Stimulated activated CD4-positive, alpha-beta T cell treated with anti-CD3 and anti-CD28 coated beads, Interleukin-15, amount 100 ng/mL, for 1 hour (primary cell): Measurements from ENCODE around the gene PCYOX1L.

Experiments
- DNase-seq, 2 donors: peaks; one replicate each; pipeline ENCODE4 v3.0.0-alpha.2; 2020; ENCODE audit warnings: low read depth in 1 of 2, low spot score in 1 of 2

PCYOX1L gene

DNA sequence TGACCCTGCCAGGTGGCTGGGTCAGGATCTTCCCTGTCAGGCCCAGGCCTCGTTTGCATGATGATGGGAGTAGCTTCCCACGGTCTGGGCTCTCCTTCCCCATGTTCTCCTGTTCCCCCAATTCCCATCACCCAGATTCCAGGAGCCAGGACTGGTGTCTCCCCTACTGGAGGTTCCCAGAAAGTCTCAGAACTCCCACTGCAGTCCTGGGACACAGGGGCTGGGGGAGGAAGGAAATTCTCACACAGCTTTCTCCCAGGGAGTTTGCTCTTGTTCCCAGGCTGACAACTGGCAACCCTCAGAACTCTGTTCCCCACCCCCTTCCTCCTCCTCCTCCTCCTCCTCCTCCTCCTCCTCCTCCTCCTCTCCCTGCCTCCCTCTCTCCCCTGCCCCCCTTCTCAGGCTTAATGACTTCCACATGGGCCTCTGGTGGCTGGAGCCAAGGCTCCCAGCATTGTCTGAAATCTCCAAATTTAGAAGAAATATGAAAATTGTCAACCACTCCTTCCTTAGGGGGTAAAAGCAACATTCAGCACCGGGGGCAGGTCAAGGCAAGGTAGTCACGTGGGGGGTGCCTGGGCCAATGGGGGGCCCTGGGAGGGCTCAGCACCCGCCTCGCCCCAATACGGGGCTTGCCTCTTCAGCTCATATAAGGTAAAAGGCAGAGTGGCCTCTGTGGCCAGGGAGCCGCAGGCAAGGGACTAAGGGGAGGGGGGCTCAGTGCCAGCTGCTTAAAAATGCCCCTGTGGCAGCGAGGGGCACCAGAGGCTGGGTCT, 48.5 kb downstream of the PCYOX1L start:
- DNase-seq, result no peak

DNA sequence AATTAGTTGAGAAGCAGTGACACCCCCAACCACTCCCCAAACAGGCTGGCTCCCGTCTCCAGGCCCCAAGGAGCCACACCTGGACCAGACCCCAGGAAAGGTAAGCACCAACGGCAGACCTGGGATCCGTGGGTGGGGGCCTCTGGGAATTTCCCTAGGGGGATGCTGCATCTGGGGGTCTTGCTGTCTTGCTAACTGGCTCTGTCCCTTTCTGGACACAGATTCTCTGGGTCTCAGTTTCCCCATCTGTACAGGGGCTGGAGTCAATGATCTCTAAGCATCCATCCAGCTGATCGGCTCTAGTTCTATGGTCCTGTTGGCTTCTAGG, 49.1 kb downstream of the PCYOX1L start:
- DNase-seq, result no peak

DNA sequence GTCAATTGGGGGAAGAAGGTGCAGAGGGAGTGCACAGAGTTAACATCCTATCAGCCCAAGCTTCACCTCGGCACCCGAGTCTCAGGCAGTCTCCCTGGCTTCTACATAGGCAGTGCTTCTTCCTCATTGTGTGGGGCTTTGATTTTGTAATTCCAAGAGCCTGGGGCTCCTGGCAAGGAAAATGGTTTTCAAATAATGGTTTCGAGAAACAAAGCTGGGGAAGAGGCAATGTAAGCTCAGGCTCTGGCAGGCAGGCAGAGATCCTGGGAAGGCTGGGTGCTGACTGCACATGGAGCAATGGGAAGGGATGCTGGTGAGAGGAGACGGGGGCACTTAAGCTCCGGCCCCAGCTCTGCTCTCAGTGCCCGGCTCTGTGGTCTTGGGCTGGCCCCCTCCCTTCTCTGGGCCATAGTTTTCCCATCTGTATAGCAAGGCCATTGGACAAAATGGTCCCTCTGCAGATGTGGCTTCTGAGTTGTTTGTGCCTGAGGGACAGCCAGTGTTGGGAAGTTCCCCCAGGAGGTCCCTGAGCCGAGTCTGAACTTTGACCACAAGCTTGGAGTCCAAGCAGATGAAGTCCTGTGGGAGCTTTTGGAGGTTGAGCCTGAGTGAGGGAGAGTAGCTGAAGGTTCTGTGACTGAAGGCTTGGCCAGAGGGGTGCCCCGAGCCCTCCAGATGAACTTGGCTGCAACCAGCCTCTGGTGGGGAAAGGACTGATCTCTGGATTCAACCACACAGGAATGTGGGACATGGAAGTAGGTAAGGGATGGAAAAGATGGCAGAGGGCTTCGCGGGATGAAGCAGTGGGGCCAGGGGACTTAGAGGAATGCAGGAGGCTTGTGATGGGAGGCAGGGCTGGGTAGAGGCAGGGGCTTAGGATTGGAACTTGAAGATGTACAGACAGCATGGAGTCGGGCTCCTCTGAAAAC, 49.7 kb downstream of the PCYOX1L start:
- DNase-seq, result no peak

DNA sequence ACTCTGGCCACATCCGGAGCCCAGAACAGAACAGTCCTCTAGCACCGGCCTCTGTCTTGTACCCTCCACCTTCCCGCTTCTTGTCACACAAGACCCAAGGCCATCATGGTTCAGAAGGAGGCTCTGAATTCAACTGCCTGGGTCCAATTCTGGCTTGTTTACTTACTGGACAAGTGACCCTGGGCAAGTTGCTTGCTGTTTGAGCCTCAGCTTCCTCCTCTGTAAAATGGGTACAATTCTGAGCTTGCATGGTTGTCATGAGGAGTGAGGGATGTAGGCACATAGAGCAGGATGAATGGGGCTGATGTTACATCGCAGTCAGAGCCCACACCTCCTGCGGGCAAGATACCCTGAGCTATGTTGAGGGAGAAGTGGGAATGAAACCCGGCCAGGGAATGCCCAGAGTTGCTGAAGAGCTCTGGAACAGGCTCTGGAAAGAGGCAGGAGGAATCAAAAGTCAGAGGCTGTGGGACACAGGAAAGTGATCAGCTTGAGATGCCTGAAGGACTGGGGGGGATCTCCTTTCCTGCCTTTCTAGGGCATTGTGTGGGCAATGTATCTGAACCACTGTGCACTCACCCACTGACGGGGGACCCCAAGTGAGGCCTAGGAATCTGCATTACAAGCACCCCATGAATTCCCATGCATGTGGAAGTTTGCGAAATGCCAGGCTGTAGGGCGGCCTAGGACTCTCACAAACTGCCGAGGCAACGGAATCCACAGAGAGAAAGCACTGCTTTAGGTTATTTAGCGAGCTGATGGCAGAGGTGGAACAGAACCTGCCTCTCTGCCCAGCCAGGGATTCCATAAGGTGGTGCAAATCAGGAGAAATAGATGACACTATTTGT, 50.6 kb downstream of the PCYOX1L start:
- DNase-seq, result no peak

DNA sequence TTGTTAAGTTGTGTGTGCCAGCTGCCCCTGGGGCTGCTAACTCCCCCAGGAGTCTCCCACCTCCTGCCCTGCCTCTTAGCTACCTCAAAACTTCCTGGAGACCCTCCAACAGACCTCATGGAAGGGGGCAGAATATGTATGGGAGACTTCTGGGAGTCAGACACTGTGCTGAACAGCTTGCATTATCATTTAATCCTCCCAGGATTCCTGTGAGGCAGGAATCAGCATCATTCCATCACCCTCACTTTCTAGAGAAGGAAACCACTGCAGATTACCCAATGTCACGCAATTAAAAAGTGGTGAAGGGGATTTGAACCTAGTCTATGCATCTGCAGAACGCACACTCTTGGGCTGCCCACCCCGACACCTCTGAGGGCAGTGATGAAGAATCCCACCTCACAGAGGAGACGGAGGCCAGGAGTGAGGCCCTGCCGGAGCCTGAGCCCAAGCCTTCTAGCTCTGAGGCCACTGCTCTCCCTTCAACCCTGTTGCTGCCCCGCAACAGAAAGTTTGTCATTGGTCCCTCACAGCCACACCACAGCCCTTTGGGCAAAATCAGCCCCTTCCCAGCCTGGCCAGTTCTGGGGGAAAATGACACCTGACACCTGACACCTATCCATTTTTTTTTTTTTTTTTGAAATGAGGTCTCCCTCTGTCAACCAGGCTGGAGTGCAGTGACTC, 51.6 kb downstream of the PCYOX1L start:
- DNase-seq, result no peak

DNA sequence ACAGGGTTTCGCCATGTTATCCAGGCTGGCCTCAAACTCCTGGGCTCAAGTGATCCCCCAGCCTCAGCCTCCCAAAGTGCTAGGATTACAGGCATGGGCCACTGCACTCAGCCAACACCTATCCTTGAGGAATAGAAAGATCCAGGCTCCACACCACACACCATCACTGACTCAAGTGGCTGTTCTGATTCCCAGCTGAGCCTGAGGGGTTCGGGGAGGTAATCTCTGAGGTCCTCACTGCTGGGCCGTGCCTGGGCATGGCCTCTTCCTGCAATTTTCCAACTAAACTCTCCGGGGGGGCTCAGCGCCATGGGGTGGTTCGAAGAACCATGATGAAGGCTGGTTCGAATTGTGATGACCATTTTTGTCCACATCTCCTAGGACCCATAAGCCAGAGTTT, 52.2 kb downstream of the PCYOX1L start:
- no peak for DNase-seq

DNA sequence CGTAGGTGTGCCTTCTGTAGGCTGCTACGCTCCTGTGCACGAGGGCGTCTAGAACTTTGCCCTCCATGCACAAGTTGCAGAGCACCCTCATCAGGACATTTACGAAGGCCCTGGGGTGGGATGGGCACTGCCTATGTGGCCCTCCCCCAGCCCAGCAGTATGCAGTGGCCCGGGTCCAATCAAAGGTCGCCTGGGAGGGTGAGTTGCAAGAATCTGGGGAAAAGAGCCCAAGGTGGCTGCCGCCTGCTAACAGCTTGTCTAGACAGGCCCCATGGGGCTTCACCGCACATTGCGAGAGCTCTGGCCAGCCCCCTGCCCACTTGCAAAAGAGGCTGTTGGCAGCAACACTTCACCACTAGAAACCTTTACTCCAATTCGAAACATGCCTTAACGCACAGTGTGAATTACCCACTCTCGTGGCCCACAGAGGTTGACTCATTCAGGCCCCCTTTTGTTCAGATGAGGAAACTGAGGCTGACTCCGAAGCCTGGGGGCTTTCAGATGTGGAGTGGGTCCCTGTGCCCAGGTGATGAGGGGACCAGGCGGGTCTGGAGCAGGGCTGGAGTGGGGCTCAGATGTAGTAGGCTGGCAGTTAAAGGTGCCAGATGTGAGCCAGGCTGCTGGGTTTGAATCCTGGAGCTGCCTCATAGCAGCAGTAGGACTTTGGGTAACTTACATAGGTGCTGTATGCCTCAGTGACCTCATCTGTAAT, 53.0 kb downstream of the PCYOX1L start:
- DNase-seq, result no peak

DNA sequence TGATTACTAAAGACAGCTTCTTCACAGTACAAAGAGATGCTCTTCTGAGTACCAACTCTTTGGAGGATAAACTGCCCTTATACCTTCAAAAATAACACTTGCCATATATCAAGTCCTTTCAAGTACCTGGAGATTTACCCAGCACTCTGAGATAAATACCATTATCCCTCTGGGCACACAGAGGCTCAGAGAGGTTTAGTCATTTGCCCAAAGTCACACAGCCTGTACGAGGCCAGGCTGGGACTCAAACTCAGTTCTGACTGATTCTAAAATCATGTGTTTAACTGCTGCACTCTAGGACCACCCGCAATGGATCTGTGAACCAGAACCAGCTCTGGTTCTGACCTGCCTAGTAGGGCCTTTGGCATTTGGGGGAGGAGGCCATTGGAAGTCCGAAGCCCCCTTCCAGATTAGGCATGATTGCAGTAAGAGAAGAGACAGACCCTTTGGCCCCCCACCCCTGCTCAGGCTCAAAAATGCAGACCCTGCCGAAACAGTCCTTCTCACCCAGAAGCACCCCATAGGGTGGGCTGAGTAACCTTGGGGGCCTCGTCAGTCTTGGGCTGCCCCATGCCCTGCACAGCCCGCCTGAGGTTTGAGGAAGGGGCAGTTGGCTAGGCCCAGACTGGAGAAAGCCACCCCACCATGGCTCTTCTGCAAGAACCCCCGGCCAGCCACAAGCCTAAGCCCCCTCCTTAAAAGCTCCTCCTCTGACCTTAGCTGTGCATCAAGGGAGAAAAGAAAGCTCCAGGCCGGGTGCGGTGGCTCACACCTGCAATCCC, 54.1 kb downstream of the PCYOX1L start:
- no peak for DNase-seq

DNA sequence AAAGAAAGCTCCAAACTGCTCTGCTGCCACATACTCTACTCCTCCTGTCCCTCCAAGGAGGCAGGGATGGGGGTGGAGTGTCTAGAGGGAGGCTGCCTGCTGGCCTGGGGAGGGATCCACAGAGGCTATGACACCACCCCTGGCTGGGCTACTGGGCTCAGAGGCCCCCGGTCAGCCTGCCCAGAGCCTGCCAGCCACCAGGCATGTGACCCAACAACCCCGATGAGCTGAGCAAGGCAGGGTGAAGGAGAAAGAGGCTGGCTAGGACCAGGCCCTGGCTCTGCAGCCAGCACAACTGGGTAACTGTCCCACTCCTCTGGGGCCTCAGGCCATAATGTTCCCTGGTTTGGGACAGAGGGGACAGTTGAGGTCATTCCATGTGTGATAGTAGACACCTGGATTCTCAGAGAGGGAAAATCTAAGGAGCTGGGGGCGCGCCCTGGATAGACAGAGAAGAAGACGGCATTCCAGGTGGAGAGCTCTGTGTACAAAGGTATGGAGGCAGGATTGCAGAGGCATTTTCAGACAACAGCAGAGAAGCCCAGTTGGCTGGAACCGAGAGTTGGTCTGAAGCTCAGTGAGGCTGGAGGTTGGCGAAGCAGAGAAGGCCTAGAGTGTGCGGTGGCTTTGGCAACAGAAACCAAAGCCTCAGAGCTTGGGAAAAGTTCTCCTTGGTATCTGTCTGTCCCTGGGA, 55.1 kb downstream of the PCYOX1L start:
- no peak for DNase-seq

DNA sequence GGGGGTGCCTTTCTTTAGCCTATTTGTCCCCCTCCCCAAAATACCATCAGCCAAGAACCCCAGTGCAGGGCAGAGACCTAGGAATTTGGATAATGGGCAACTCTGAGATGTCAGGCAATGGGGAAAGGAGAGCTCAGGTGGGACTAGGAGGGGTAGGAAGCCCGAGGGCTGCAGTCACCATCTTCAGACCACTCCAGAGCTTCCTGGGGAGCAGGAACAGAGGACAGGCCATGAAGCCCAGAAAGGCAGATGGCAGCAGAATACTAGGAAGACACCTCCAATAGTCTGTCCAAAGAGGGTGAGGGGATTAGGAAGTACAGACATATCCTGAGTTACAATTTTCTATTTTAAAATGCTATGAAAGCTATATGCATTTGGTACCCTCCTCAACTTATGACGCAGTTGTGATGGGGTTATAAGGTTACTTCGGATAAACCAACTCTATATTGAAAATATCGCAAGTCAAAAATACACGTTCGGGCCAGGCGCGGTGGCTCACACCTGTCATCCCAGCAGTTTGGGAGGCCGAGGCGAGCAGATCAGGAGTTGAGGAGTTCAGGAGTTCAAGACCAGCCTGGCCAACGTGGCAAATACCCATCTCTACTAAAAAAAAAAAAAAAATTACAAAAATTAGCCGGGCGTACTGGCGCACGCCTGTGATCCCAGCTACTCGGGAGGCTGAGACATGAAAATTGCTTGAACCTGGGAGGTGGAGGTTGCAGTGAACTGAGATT, 55.8 kb downstream of the PCYOX1L start:
- no peak for DNase-seq

DNA sequence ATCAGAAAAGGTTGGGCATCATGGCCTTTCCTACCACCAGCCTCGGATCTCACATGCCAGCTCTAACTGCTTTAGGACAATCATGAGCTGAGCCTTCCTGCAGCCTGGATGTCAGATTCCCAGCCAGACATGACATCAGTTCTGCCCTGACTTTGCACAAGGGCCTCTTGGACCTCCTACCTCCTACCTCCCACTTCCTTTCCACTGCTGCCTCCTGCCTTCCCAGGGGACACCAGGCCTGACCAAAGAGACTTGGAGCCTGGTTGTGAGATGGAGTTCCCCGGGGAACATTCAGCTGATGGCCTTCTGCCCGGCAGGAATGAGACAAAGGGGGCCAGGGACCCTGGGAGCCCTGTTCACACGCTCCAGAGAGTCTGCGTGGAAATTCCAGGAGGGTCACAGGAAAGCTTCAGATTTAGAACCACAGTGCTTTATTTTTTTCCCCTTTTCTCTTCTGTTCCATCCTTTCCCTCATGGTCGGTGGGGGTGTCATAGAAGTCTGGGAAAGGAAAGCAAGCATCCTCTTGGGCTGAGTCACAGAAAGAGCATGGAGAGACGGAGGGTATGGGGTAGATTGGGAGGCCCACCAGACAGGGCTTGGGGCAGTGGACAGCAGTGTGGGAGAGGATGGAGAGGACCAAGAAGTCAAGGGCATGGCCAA, 56.7 kb downstream of the PCYOX1L start:
- no peak for DNase-seq

DNA sequence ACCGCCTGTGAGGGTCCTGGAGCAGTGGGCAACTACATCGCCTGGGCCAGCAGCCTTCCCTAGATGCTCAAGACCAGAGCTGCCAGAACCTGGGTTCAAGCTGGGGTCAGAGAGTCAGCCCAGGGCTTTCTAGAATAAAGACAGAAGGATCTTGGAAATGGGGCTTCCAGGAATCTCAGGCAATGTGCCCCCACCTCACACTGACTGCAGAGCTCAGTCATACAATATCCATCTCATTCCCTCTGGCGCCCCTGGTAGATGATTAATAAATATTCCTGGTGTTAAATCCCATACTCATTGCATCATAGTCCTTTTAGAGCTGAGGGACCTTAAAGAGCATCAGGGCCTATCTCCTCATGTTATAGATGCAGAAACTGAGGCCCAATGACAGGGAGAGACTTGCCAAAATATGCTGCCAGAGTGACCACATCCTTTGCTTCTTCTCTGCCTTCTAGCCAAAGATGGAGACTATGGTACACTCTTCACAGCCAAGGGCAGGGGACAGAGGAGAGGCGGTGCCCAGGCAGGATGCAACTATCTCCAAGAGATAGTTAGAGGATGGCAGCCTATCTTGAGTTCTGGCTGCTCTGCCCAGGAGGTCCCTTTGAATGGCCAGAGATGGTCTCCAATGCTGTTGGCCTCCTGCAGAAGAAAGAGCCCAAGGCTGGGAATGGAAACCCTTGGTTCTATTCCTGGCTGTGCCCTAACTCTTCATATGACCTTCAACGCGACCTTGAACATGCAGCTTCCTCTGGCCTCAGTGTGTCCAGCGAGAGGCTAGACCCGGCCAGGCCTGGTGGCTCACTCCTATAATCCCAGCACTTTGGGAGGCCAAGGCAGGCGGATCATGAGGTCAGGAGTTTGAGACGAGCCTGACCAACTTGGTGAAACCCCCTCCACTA, 57.5 kb downstream of the PCYOX1L start:
- DNase-seq, result no peak

DNA sequence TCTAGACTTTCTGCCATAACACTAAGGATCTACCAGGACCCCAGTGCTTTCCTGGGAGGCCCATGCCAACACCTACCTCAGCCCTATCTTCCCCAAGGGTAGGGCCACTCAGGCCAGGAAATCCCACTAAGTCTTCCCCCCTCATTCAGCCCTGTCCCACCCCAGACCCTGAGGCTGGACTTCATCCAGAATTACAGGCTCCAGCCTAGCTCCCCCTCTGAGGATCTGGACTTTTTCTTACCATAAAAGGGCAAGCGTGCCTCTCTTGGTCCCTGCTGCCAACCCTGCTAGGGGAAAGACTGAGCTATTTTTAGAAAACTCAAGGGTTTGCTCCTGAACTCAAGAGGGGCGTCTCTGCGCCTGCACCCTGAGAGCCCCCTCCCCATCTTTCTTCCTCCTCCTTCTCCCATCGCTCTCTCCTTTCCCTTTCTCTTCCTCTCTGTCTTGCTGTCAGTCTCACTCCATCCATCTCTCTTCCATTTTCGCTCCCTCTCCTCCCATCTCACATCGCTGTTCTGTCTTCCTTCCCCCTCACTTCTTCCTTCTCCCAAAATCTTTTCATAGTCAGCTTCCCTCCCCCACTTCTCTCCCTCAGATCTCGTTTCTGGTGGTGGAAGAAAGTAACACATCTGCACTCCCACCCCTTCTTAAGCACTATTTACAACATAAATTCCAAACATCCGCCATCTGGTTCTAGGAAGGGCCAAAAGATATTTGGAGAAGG, 59.3 kb downstream of the PCYOX1L start:
- no peak for DNase-seq

DNA sequence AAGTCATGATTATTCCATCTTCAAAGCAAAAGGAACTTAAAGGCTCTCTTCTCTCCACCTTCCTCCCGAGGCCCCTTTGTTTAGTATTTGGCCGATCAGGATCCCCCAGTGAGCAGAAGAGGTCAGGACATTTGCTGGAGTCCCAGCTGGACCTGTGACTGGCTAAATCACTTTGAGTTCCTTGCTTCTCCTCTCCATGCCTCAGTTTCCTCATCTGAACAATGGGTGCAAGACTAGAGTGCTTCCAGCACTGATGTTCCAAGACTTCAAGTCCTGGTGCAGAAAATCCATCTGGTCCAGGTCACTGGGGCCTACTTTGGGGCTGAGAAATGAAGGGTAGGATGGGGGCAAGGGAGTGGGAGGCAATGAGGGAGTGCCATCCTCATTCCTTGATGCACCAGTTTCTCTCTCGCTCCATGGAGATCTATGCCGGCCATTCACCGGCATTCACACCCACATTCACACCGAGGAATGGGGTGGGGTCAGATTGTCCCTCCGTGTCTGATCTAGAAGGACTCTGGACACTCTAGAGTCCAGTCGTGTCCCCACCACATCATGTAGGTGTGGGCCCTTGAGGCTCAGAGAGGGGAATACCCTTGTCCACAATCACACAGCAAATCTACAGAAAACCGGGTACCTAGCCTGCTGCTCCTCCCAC, 60.0 kb downstream of the PCYOX1L start:
- no peak for DNase-seq

DNA sequence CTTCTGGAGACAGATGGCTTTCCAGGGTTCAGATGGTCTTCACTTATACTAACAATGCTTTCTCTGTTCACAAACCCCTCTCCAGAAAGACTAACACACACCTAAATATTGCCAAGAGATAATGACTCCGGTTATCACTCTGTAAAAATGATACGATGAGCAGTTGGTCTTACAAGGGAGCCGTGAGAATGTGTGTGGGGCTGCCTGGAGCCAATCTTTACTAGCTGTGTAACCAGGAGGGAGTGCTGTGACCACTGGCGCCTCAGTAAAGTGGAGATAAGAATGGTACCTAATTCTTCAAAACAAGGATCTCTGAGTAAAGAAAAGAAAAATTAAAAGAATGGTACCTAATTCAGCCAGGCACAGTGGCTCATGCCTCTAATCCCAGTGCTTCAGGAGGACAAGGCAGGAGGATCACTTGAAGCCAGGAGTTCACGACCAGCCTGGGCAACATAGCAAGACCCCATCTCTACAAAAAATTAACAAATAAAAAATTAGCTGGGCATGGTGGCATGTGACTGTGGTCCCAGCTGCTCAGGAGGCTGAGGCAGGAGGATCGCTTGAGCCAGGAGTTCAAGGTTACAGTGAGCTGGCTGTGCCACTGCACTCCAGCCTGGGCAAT, 61.2 kb downstream of the PCYOX1L start:
- no peak for DNase-seq
